Measurements from ENCODE around the gene YIPF4.
"Not testable (repeated sequence)": the region's sequence is repeated elsewhere in the genome, so short reads cannot be mapped to it uniquely, and the experiment has no call there.

YIPF4 gene

DNA sequence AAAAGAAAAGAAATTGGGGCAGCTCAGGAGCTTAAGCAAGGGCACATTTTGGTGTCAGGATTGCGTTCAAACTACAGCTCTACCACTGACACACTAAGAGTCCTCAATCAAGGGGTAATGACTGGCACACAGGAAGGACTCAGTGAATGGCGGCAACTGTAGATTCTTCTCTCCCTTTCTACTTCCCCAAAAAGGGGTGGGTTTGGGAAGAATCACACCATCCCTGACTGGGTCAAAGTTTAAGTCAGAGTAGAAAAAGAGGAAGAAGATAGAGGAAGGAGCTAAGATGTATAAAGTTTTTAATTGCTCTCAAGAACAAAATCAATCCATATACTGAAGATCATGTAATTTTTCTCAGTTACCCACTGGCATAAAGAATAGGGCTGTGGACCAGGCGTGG, 15.6 kb upstream of the YIPF4 start:
- FAIRE-seq: no peak
- DNase-seq (ENCODE audit: insufficient read length, low spot score): no peak

DNA sequence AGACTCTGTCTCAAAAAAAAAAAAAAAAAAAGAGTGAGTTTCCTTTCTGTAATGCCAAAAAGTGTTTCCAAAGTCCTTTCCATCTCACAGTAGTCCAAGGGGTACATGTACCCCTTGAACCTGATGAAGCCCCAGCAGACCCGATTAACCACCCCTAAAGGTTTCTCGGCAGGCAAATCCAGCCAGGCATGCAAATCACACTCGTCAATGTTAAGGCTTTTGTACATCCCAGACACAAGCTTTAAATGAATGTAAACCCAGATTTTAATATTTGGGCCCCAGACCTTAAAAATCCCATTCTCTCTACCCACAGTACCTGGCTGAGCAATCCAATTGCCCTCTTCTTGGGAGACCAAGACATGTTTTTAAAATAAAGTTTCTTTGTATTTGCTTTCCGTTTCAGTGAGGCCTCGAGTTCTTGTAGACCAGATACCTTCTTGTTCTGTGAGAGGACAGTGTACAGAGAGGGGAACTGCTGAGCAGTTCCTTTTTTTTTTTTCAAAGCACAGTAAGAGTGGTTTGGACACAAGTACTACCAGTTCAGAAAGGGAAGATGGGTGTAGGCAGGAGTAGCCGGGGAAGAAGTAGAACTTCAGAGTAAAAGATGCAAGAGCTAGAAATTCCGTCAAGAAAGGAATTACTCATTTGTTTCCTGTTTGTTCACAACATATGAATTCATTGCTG, 13.1 kb upstream of the YIPF4 start, which contains the start of gene NLRC4:
Gene NLRC4 (minus strand): TSS at position 465 of the 684 bp plus-strand sequence. CDS start 8,111 bp downstream, outside the sequence.
- DNase-seq (ENCODE audit: insufficient read length, low spot score): no peak
- FAIRE-seq: no peak
- TF ChIP-seq, protein P1, sequence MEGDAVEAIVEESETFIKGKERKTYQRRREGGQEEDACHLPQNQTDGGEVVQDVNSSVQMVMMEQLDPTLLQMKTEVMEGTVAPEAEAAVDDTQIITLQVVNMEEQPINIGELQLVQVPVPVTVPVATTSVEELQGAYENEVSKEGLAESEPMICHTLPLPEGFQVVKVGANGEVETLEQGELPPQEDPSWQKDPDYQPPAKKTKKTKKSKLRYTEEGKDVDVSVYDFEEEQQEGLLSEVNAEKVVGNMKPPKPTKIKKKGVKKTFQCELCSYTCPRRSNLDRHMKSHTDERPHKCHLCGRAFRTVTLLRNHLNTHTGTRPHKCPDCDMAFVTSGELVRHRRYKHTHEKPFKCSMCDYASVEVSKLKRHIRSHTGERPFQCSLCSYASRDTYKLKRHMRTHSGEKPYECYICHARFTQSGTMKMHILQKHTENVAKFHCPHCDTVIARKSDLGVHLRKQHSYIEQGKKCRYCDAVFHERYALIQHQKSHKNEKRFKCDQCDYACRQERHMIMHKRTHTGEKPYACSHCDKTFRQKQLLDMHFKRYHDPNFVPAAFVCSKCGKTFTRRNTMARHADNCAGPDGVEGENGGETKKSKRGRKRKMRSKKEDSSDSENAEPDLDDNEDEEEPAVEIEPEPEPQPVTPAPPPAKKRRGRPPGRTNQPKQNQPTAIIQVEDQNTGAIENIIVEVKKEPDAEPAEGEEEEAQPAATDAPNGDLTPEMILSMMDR (IDR thresholded peaks at IDR 0.05; ENCODE audit: insufficient read depth, missing control alignments): no peak

More for the DNA sequence above, 15.6 kb upstream of the YIPF4 start:
- TF ChIP-seq, protein P1 (IDR thresholded peaks at IDR 0.05; ENCODE audit: insufficient read depth, missing control alignments): no peak

DNA sequence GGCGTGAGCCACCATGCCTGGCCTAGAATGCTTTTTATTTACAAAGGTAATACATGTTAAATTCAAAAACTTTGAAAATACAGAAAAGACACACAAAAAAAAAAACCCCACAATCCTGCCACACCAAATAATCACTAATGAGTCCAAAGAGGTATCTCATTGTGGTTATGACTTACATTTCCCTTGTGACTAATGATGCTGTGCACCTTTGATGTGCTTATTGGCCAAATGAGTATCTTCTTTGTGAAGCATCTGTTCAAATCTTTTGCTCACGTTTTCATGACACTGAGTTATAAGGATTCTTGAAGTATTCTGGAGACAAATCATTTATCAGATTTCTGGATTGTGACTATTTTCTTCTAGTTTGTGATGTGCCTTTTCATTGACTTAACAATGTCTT, 6.6 kb upstream of the YIPF4 start:
- DNase-seq (ENCODE audit: insufficient read length, low spot score) (no peak), FAIRE-seq (no peak)
- TF ChIP-seq, protein P1 (IDR thresholded peaks at IDR 0.05; ENCODE audit: insufficient read depth, missing control alignments): no peak

DNA sequence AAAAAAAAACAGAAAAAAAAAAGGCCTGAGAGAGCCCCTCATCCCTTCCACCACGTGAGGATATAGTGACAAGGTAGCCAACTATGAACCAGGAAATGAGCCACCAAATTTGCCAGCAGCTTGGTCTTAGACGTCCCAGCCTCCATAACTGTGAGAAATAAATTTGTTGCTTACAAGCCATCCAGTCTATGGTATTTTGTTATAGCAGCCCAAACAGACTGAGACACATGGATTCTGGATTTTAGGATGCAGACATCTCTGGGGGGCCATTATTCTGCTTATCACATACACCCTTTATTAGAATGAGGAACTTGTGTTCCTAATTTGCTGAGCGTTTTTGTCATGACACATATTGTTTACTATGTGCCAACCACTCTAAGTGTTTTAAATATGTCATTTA, 5.4 kb upstream of the YIPF4 start:
- TF ChIP-seq, protein P1 (IDR thresholded peaks at IDR 0.05; ENCODE audit: insufficient read depth, missing control alignments): no peak
- DNase-seq (ENCODE audit: insufficient read length, low spot score): no peak
- no peak for FAIRE-seq

DNA sequence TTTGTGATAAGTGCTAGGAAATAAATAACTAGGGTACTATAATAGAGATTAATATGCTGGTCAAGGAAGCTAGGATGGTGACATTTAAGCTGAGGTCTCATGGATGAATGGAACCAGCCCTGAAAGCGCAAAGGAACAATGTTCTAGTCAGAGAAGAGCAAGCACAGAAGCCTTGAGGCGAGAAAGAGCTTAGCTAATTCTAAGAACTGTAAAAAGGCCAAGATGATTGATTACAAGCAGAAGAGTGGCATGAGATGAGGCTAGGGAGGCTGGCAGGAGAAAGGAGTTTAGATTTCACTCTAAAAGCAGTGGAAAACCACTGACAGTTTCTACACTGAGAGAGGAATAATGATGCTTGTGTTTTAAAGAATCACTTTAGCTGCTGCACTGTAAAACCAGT, 3.4 kb upstream of the YIPF4 start:
- no peak for FAIRE-seq
- TF ChIP-seq, protein P1 (IDR thresholded peaks at IDR 0.05; ENCODE audit: insufficient read depth, missing control alignments): no peak
- no peak for DNase-seq (ENCODE audit: insufficient read length, low spot score)

DNA sequence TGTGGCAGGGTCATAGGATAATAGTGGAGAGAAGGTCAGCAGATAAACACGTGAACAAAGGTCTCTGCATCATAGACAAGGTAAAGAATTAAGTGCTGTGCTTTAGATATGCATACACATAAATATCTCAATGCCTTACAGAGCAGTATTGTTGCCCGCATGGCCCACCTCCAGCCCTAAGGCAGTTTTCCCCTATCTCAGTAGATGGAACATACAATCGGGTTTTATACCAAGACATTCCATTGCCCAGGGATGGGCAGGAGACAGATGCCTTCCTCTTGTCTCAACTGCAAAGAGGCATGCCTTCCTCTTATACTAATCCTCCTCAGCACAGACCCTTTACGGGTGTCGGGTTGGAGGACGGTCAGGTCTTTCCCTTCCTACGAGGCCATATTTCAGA, 1.9 kb upstream of the YIPF4 start:
- DNase-seq (ENCODE audit: insufficient read length, low spot score); FAIRE-seq: not testable (repeated sequence)

DNA sequence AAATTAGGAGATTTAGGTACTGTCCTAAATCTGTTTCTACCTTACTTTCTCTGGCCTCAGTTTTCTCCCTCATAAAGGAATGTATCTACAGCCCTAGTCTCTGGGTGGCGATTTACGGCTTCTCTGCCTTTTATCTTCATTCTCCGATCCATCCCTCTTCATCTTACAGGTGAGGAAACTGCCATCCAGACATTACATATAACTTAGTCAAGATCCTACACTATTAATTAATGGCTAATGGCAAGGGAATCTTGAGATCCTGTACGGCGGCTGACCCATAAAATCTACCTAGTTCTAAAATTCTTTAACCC, 386 bp upstream of the YIPF4 start:
- TF ChIP-seq, protein P1 (IDR thresholded peaks at IDR 0.05; ENCODE audit: insufficient read depth, missing control alignments): no peak
- no peak for FAIRE-seq
- DNase-seq (ENCODE audit: insufficient read length, low spot score): no peak

DNA sequence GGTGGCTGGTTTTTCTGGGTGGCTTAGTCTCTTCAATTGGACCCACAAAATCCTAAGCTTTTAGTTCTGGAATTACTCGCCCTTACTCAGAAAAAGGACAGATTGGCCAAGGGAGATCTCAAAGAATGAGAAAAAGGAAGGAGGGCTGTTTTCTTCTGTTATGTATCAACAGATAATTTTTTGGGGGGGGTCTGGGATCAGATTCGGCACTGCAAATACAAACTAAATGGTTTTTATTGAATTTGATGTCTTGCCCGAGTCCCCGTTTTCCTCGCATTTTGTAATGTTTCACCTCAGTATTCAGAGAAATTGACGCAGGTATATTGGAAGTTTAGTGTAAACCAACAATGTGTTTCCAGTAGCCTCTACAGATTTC, 762 bp downstream of the YIPF4 start:
- FAIRE-seq (no peak), DNase-seq (ENCODE audit: insufficient read length, low spot score) (no peak)
- TF ChIP-seq, protein P1 (IDR thresholded peaks at IDR 0.05; ENCODE audit: insufficient read depth, missing control alignments): no peak
